Left renal cortex interstitium (tissue), 4 donors: ENCODE results near the gene ACTA1. TPM values are rescaled to one million over a fixed set of nuclear protein-coding genes. Genes with fewer than 3 reads are reported as not detected.

Source experiments
- polyA plus RNA-seq, 4 donors: library from polyadenylated mRNA; unstranded; fragments of 120-200 nt; gene quantifications; one replicate each; pipeline ENCODE4 v1.2.1, GENCODE V29; 2013; ENCODE audit not compliant: insufficient read length in 4 of 4

ACTA1 gene
- polyA plus RNA-seq, 4 donors, result 0.56 to 3.0 (median 1.3) TPM

Other genes with a start within 250 kb of the ACTA1 start
- gene RAB4A, start 163.0 kb downstream of the ACTA1 start, polyA plus RNA-seq, result 10 to 100 TPM; 55.6 to 57.7 (median 57.3) TPM
- gene CCSAP, start 91.0 kb downstream of the ACTA1 start, polyA plus RNA-seq, result 10 to 100 TPM in 1 of 4 donors, 1 to 10 TPM in 3; 8.3 to 10.9 (median 9.1) TPM
- 10 to 100 TPM; 40.5 to 49.6 (median 44.3) TPM for gene NUP133, start 74.2 kb upstream of the ACTA1 start, polyA plus RNA-seq
- 10 to 100 TPM; 17.3 to 23.3 (median 20.1) TPM for gene ABCB10, start 124.6 kb upstream of the ACTA1 start, polyA plus RNA-seq
- 10 to 100 TPM; 17.3 to 22.1 (median 18.8) TPM for gene TAF5L, start 192.0 kb upstream of the ACTA1 start, polyA plus RNA-seq
- gene URB2, start 192.2 kb upstream of the ACTA1 start, polyA plus RNA-seq, result 1 to 10 TPM; 7.2 to 8.2 (median 7.8) TPM